HG02623 (cell line): ENCODE results near the gene BCAN.

Source experiments
- ATAC-seq: cut with Tn5 transposase; IDR thresholded peaks from one replicate; pipeline ENCODE4 v1.9.1; 2021; ENCODE audit warnings: moderate library complexity; ENCODE audit not compliant: unreplicated experiment

The BCAN gene

DNA sequence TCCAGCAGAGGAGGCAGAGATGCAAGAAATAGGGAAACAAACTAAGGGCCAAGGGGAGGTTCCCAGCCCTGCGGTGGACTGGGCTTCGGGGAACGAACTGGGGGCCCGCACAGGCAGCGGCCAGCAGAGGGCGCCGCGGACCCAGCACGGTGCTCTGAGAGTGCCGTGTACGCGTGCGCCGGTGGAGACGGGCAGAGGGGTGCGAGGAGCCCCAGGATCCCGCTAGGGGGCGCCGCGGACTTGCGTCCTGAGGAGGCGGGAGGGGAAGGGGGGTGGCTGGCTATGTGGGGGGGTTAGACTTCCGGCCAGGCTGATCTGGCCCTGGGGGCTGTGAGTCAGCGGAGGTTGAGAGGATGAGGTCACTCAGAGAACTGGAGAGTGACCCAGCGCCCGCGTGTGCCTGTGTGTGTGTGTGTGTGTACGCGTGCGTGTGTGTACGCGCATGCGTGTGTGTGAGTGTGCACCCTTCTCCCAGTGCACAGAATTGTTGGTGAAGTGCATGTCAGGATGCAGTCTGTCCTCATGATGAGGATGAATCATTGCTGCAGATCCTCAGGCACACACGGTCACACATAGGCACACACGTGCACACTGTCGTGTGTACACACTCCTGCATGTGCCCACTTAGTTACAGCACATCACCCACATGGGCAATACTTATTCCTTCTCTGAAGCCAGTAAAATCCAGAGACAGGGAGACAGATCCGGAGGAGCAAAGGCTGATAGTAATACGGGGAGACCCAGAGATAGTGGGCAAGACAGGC lies 18.3 kb downstream of the BCAN start:
- peak; percentile 46 for ATAC-seq

DNA sequence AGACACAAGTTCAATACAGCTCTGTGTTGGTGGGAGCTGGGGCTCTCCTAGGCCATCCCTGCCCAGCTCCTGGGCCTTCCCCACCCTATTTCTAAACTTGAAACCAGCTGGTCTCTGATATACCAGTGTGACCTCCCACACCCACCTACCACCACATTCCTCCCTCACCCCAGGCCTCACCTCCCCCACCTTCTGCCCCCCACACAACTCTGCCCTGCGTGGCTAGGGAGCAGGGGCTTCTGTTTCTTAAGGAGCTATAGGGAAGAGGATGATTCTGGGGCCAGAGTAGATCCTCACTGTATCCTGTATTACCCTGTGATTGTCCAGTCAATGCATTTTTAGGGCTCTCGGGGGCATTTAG lies 18.8 kb downstream of the BCAN start:
- ATAC-seq, result no peak

DNA sequence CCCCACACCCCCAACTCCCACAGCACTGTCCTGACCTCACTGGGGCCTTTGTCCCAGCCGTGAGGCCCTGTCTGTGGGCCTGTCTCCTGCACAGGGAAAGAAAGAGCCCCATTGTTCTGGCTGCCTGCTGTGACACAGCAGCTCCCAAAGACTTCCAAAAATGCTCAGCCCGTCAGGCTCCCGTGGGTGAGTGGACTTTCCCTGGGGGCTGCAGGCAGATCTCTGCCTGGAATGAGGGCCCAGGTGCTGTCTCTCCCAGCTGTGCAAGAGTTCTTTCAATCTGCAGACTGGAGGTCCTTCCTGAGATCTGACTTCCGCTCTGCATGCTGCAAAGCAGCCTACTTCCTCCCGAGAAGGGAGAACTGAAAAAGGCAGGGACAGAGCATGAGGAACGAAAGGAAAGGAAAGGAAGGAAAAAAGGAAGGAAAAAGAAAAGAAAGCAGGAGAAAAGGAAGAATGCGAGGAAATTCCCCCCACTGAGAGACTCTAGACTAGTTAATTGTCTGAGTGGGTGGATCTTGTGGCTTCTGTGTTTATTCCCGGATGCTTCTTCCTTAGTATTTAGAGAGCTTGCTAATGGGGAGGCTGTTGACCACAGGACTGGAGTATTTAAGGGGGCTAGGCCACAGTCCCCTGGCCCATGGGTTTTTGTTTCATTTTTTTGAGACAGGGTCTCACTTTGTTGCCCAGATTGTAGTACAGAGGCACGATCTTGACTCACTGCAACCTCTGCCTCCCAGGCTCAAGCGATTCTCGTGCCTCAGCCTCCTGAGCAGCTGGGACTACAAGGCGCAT lies 20.3 kb downstream of the BCAN start:
- ATAC-seq, result no peak

DNA sequence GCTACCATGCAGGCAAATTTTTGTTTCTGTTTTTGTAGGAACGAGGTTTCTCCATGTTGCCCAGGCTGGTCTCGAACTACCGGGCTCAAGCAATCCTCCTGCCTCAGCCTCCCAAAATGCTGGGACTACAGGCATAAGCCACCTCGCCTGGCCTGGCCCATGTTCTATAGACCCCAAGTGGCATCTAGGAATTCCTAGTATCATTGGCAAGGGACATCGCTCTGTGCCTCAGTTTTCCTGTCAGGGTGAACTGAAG lies 20.8 kb downstream of the BCAN start:
- ATAC-seq, result no peak

DNA sequence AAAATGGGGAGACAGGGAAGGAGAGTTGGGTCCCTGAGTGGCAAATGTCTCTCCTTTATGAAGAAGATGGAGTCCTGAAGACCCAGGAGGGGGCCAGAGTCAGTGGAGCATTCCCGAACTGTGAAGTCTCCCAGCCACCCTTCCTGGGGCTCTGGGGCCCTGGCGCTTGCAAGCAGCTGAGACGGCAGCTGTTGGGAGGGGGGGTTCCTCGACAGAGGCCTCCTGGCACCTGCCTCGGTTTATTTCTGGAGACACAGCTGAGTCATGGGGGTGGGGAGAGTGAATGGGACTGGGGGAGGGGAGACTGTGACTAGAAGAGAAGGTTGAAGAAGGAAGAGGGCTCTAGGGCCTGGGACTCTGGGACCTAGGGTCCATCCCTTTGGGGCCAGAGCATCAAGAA lies 21.3 kb downstream of the BCAN start:
- ATAC-seq, result no peak

DNA sequence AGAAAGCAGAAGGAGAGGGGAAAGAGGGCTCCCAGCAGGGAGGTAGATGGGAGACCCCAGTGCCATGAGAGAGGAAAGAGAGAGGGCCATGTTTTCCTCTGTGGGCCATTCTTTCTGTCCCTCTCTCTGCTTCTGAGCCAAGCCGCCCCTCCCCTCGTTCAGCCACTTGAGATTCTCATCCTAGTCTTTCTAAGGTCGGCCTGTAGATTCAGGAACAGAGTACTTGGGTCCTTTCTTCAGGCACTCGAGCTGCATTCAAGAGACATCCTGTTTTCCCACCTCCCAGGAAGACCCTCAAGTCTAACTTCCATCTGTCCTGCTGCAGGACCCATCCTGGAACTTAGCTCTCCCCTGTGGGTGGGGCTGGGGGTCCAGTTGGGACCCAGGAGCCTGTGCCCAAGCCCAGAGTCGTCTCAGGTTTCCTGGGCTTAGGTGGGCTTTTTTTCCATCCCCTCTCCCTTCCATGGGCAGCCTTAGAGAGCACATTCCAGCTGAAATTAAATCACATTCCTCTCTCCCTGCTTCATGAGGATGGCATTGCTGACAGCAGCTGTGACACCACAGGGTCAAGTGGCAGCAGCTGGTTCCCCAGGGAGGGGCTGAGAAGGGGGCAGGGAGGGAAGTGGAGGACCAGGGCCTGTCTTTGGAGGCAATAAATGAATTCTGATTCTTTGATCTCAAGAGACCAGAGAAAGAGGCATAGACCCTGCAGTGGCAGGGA lies 22.3 kb downstream of the BCAN start:
- ATAC-seq, result no peak

DNA sequence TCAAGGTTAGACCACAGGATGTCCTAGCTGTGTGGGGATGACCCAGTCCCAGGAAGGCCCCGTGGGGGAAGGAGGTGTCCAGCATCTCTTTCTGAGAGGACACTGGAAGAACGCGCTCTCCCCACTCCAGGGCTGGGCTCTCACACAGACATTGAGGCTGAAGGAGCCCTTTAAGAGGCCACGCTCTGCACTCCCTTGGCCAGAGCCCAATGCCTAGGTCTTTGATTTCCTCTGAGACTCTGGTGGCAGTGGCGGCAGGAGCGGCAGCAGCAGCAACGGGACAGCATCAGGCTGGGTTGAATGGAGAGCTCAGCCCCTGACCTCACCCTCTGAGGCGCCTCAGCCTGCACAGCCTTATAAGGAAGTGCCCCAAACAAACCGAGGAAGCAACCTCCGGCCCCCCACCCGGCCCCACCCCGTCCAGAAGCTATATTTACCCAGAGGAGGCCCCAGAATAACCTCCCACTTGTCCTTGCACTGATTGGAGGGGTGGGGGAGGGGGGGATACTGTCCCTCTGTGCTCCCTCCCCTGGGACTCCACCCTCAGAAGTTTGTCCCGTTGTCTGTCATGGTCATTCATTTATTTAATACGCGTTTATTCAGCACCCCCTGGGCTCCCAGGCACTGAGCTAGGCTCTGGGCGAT lies 23.0 kb downstream of the BCAN start:
- ATAC-seq, result no peak

DNA sequence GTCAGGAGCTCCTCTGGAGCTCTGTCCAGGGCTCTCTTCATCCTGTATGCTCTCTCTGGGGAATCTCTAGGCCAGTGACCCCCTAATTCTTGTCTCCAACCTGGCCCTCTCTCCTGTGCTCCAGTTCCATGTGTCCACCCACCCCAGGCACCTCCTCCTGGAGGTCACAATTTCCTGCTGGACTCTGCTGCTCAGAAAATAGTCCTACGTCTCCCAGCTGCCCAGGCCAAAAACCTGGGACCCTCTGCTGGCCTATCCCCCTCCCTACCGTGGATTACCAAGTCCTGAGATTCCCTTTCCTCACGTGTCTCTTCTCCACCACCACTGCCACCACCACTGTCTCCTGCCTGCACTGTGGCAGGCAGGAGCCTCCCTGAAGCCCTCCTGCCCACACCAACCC lies 23.6 kb downstream of the BCAN start:
- ATAC-seq, result no peak

DNA sequence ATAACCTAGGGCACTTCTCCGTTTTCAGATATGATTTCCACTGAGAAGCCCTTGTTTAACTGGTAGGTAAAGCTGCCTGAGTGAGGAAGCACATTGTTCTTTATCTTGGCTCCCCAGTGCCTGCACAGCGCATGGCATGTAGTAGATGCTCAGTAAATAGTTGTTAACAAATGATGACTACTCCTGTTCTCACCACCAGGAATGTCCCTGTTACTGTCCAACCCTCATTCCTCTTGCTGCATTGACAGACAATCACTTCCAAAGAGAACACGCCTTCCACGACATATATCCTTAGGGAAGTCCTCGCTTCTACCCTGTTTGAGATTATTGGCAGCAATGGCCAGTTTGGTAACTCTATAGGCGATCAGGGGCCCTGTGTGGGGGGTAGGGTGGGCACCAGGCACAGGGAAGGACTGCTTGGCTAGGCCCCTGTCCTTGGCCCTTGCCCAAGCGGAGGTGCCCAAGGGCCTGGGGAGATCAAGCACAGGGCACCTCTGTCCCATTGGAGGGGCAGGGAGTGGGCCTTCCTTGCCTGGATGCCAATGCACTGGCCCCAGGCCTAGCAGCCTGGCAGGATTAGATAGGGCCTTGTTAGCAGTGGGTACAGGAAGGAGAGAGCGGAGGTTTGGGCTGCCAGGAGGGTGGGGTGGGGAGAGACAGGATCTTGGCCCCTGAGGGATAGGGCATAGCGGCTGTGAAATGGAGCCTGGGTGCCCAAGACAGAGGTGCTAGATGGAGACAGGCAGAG lies 25.1 kb downstream of the BCAN start:
- no peak for ATAC-seq

DNA sequence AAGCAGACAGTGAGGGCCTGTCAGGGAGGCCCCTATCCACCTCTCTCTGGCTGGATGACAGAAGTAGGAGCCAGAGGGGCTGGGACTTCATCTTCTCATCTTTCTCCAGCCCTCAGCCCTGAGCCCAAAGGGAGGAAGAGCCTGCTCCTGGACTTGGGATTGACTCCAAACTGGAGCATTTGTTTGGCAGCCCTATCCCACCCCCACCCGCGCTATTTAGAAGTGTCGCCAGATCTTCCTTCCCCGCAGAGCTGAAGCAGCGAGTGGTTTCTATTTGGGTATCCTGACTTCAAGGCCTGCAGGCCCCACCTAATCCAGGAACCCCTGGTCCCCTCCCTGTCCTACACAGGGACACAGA lies 25.7 kb downstream of the BCAN start:
- ATAC-seq, result no peak

DNA sequence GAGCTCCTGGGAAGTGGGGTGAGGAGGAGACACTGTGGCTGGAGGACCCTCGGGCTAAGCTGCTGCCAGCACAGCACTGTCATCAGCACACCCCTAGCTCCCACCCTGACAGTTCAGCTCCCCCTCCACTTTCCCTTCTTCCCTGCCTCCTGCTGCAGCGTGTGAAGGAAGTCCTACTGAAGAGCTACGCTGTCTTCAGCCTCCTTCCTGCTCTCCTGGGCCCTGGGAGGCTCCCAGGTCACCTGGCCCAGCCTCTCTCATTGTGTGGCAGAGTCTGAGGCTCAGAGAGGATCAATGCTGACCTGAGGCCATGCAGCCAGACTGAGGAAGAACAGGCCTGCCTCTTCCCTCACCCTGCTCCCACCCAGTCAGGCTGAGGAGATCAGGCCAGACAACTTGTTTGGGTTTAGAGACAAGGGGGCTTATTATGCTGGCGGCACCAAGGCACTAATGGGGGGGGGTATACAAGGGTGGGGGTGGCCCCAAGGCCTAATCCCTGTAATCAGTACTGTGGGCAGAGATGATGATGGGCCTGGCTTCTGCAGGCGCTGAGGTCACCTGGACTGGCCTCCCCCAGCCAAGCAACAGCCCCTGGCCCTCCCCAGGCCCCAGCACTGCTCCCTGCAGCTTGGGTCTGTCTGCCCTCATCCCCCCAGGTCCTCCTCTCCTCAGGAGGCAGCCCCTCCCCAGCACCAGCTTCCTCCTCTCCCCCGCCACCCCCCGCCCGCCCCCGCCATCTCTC lies 26.2 kb downstream of the BCAN start:
- ATAC-seq, result no peak

DNA sequence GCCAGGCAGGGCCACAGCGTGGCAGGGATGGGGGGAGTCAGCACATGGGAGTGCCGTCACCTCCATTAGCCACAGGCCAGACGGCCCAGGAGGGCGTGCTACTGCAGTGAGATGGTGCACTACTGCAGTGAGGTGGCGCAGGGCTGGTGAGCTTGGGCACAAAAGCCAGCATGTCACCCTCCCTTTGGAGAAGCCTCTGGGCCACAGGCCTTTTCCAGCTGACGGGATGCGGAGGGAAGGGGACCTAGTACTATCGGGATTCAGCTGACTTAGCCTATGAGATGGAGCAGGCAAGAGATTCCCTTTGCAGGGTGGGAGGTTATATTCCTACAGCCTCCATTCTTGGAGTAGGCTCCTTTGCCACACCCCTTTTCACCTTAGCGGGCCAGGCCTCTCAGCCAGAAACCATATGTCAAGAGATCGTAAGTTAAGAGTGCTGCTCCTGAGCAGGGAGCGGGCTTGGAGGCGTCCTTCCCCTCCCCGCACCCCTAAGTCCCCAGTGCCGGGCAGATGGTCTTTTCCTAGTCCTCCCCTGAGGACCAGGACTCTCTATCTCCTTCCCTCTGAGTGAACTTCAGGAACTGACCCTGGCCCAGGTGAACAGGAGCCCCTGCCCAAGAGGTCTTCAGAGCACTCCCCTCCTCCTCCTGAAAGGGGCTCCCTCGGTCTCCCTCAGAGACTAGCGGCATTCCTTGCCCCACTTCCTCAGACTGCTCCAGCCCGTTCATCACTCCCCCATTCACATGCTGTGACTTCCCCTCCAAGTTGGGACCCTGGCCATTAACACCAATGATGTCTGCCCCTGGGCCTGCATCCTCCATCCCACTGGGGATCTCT lies 27.1 kb downstream of the BCAN start:
- ATAC-seq, result no peak

DNA sequence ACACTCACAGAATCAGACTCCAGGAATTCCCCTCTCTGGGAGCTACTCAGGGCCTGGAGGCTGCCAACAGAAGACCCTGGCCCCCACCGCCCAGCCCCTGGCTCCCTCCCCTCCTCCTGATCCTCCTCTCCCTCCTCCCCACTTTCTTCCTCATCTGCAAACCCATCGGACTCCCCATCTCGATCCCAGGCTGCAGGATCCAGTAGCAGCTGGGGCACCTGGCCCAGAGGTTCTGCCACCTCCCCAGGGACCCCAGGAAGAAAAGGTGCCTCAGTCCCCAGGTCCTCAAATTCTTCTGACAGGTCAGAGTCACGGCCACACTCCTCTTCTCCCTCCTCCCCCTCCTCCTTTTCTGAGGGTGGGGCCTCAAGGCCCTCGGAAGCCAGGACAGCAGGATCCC lies 27.9 kb downstream of the BCAN start:
- ATAC-seq, result no peak

DNA sequence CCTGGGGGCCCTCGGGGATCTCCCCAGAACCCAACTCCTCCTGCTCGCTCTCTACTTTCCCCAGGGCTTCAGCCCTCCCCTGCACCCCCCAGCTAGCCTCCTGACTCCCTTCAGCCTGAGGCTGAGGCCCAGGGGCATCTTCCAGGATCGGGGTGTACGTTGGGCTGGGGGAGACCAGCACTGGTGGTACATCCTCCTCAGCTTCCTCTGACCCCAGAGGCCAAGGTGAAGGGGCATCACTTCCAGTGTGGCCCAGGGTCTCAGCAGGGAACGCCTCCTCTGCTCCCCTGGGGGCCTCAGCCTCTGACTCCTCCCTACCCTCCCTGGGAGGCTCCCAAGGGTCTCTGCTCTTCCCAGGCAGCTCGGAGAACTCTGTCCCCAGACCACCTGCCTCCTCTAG lies 28.4 kb downstream of the BCAN start:
- ATAC-seq, result no peak

DNA sequence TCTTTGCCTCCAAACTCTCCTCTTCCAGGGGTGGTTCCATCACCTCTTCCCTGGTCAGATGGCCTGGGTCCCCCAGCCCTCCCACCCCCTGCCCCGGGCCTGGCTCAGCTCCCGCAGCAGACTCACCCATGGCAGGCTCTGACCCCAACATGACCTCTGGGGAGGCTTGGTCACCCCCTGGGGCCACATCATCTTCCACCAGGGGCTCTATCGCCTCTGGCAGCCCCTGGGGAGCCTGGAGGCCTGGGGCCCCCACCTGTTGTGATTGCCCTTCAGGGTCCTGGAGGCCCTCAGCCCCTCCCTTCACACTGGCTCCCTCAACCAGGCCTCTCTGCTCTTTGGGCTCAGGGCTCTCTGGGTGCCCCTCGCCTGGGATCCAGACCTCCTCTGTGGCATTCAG lies 28.9 kb downstream of the BCAN start:
- no peak for ATAC-seq

DNA sequence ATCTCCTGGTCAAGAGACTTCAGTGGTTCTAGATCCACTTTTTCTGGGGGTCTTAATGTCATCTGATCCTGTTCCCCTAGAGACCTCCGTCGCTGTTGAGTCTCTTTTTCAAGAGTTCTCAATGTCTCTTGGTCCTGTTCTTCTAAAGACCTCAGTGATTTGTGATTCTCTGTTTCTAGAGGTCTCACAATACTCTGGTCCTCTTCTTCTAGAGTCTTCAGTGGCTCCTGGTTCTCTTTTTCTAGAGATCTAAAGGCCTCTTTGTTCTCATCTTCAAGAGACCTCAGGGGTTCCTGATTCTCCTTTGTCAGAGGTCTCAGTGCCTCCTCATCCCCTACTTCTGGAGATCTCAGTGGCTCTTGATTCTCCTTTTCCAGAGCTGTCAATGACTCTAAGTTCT lies 29.9 kb downstream of the BCAN start:
- no peak for ATAC-seq

DNA sequence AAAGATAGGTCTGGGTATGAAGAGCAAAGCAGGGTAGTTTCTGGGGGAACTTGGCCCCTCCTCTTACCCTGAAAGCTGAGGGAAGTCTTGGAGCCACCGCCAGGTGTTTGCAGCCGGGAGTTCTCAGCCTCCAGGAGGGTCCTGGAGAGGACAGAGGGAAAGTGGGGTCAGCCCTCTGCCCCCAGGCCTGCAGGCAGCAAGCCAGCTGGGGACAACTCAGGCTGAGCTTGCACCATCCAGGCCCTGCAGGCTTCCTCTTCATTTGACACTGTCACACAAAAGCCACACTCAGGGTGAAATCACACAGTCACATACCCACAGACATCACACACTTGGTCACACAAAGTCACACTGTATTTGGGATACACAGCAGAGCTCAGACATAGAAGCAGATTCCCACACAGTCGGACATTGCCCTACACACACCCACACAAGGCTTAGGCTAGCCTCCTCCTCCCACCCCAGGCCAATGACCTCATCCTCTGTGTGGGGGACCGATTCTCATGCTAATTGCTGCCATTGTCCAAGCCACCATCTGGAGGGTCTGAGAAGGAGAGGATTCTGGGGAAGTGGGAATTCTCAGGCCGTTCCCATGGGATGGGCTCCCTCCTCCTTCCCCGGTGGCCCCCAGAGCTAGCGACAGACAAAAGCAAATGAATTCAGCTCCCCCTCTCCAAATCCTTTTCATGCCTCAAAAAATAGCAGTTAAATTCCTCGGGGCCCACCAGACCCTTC lies 31.6 kb downstream of the BCAN start:
- ATAC-seq, result no peak

DNA sequence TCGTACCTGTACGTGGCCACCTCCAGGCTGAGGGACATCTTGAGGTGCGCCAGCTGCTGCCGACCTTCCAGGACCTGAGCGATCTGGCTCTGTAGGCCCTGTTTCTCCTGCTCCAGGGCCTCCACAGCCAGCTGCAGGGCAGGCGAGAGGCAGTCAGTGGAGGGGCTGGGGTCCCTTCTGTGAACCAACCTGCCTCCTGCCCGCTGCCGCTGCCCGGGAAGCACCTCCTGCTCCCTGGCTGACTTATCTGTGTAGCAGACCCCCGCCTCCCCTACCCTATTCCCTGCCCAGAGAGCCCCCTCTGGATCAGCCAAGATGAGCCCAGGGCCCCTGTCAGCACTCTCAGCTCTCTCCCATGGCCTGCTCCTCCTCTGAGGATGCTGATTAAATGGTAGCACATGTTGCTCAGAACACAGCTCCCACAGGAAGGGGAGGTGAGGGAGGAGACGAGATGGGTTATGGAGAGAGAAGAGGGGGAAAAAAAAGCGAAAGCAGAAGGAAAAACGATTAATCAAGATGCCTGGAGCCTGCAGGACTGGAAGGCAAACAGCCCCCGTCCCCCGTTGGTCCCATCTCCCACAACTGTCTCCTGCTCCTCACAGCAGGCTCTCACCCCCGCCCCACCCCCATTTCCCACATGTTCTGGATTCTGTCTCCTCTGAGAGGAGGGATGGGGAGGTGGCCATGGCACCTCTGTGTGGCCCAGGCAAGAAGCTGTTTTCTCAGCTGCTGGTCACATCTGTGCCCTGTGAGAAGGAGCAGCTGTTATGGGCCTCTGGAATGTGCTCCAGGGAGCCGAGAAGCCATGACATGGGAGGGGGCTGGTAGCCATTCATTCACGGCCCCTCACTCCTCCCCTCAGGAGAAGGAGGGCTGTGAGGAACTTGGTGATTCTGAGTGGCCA lies 33.5 kb downstream of the BCAN start:
- no peak for ATAC-seq
